NB4 (cell line): ENCODE measurements around the gene ZNF79.

Experiments
- DNase-seq: peaks from one replicate; pipeline ENCODE4 v3.0.0; 2010; ENCODE audit warnings: low read depth
- H3K4me3 ChIP-seq: one replicate; pipeline ENCODE4 v1.5.1; 2011; ENCODE audit warnings: mild to moderate bottlenecking, low read depth, low read length, moderate library complexity
- CTCF ChIP-seq: IDR thresholded peaks from one replicate; pipeline ENCODE4 v1.5.1; 2012; ENCODE audit warnings: low read depth, low read length
- MAX ChIP-seq: IDR thresholded peaks from 2 replicates; pipeline ENCODE4 v1.6.1; 2011; ENCODE audit warnings: low read depth, low read length
- MYC ChIP-seq: IDR thresholded peaks from 2 replicates; pipeline ENCODE4 v1.6.1; 2011; ENCODE audit warnings: low read depth, low read length
- POLR2A ChIP-seq: IDR thresholded peaks from 2 replicates; pipeline ENCODE4 v1.6.1; 2011; ENCODE audit warnings: mild to moderate bottlenecking; ENCODE audit not compliant: insufficient read length; ENCODE audit errors: extremely low read depth

ZNF79 gene

DNA sequence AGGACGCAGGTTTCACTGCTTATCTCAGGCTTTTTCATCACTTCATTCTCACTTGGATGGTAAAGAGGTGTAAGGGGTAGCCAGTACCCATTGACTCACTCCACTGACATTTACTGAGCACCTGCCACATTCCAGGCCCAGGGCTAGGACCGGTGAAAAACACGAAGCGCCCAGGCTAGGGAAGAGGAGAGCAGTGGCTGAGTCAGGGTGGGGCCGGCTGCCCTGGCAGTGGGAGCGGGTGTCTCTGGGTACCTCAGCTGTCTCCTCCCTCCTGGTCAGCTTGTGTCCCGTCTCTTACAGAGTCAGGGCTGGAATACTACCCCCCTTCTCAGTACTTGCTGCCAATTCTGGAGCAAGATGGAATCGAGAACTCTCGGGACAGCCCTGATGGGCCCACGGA is 49.3 kb downstream of the ZNF79 start:
- DNase-seq, result no peak
- TF ChIP-seq CTCF, result no peak
- no peak for TF ChIP-seq MYC
- TF ChIP-seq MAX, result no peak
- no peak for TF ChIP-seq POLR2A
- no peak overlapping the region for H3K4me3 ChIP-seq

DNA sequence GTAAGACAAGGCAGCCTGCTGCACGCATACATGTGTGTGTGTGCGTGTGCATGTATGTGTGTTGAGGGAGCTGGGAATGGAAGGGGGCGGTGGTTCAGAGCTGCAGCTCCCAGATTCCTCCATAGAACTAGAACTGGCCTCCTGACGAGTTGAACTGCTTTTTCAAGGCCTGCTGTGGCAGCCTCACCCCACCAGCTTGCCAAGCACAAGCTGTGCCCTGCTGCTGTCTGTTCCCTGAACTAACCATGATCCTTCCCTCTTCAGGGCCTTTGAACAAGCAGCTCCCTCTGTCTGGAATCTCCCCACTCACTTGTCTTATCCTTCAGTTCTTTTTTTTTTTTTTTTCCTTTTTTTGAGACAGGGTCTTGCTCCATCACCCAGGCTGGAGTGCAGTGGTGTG is 49.8 kb downstream of the ZNF79 start:
- TF ChIP-seq MYC, result no peak
- TF ChIP-seq MAX, result no peak
- no peak overlapping the region for H3K4me3 ChIP-seq
- DNase-seq, result no peak

GRCh38 chr9:127474592-127474991 is 50.4 kb downstream of the ZNF79 start:
- H3K4me3 ChIP-seq, result no peak overlapping the region
- TF ChIP-seq MAX, result no peak
- no peak for TF ChIP-seq MYC
- TF ChIP-seq CTCF, result no peak
- DNase-seq, result no peak

- no peak overlapping the region for H3K4me3 ChIP-seq
- TF ChIP-seq POLR2A (no peak), MYC (no peak), CTCF (no peak), MAX (no peak)
- no peak for DNase-seq
Observed at GRCh38 chr9:127479507-127480081, 55.4 kb downstream of the ZNF79 start.

GRCh38 chr9:127482662-127483061 is 58.5 kb downstream of the ZNF79 start:
- no peak for DNase-seq
- TF ChIP-seq MAX, result no peak
- TF ChIP-seq POLR2A, result no peak
- no peak for TF ChIP-seq MYC
- no peak for TF ChIP-seq CTCF
- no peak overlapping the region for H3K4me3 ChIP-seq

DNA sequence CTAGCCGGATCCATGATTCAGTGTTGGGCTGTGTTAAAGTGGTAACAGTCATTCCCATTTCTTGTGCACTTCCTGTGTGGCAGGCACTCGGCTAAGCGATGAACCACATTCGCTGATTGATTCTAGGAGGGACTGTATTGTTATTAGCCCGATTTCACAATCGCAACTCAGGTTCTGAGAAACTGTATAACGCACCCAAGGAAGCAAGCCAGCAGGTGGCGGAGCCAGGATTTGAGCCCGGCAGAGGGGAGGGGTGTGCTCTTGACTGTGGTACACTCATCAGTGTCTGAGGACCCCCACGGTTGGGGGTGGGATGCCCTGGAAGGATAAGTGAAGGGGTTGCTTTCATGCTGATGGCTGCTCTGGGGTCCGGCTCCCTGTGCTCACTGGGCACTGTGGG is 61.8 kb downstream of the ZNF79 start:
- H3K4me3 ChIP-seq, result no peak overlapping the region
- TF ChIP-seq MYC (no peak), MAX (no peak), POLR2A (no peak), CTCF (no peak)
- no peak for DNase-seq
